Endometrial microvascular endothelial cells (primary cell): ENCODE data around the gene CALB2. TPM values are rescaled to one million over a fixed set of nuclear protein-coding genes. Genes with fewer than 3 reads are reported as not detected.

ENCODE experiments used
- total RNA-seq: library from RNA; depleted of rRNA; stranded (reverse); fragments of >200 nt; gene quantifications from one replicate; pipeline ENCODE4 v1.2.3, GENCODE V29; 2015; ENCODE audit errors: inconsistent ontology term

CALB2 gene
- total RNA-seq, 1 donor from 2014 or later = not detected

Other genes starting within 250 kb of the CALB2 start
- gene HYDIN, start 128.0 kb upstream of the CALB2 start, total RNA-seq = not detected
- gene CMTR2, start 69.3 kb upstream of the CALB2 start, total RNA-seq = 31.6 TPM
- not detected for gene TLE7, start 83.3 kb downstream of the CALB2 start, total RNA-seq
- gene ZNF23, start 103.5 kb downstream of the CALB2 start, total RNA-seq = 17.1 TPM
- gene ZNF19, start 130.6 kb downstream of the CALB2 start, total RNA-seq = 0.37 TPM
- not detected for gene CHST4, start 167.7 kb downstream of the CALB2 start, total RNA-seq
- not detected for gene TAT, start 218.4 kb downstream of the CALB2 start, total RNA-seq